Coronary artery (tissue), 2 donors: ENCODE results near the gene BPNT1.
"Not testable (repeated sequence)": the region's sequence is repeated elsewhere in the genome, so short reads cannot be mapped to it uniquely, and the experiment has no call there.

ENCODE experiments used
- DNase-seq: peaks from one replicate; pipeline ENCODE4 v3.0.0-alpha.2; 2017; ENCODE audit warnings: low spot score
- H3K27ac ChIP-seq, 2 donors: fragments of 200-600 bp; sonication (generic); one replicate each; pipeline ENCODE4 v1.5.1; 2016 to 2019
- H3K4me3 ChIP-seq: fragments of 200-600 bp; sonication (generic); 2 replicates; pipeline ENCODE4 v1.5.1; 2016; ENCODE audit warnings: mild to moderate bottlenecking, moderate library complexity
- TF ChIP-seq, protein P1 (sequence below): fragments of 200-600 bp; sonication (generic); IDR thresholded peaks from one replicate; pipeline ENCODE4 v1.5.1; 2019; ENCODE audit warnings: antibody characterized with exemption

BPNT1 gene

DNA sequence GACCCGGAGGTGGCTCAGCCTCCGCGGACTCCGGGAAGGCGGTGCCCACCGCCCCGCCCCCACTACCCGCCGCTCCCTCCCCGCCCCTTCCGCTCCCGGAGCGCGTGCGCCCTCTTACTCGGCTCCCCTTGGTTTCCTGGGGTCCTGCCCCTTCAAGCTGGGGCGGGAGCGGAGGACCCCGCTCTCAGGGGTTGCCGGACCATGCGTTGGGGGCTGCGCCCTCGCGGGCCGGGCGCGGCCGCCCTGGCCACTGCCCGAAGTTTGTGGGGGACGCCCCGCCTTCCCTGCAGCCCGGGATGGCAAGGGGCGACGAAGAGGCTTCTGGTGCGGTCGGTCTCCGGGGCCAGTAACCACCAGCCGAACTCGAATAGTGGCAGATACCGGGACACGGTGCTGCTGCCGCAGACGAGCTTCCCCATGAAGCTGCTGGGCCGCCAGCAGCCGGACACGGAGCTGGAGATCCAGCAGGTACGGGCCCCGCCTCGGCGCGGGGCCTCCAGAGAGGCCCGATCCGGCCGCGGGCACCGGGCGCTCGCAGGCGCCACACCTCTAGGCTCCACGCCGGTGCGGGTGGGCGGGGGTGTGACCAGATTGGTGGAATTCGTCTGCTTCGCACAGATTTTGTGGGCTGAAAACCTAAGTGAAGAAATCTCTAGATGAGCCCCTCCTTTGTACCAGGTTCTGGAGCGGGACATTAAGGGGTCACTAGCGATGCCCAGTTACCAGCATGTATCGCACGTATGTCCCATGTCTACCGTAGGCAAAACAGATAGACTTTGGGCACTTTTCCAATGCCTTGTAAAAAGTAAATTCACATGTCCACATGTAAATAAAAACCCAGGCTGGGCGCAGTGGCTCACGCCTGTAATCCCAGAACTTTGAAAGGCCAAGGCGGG lies 4.7 kb upstream of the BPNT1 start, which contains the start of gene IARS2:
IARS2 (plus strand) TSS at position 117 of the 896 bp plus-strand sequence; CDS start at position 202, 85 bp downstream.
- Histone ChIP-seq H3K27ac (peak within 1 kb of the TSS; percentile 80 to 86), H3K4me3 (peak within 1 kb of the TSS; percentile 85)
- TF ChIP-seq, protein P1, sequence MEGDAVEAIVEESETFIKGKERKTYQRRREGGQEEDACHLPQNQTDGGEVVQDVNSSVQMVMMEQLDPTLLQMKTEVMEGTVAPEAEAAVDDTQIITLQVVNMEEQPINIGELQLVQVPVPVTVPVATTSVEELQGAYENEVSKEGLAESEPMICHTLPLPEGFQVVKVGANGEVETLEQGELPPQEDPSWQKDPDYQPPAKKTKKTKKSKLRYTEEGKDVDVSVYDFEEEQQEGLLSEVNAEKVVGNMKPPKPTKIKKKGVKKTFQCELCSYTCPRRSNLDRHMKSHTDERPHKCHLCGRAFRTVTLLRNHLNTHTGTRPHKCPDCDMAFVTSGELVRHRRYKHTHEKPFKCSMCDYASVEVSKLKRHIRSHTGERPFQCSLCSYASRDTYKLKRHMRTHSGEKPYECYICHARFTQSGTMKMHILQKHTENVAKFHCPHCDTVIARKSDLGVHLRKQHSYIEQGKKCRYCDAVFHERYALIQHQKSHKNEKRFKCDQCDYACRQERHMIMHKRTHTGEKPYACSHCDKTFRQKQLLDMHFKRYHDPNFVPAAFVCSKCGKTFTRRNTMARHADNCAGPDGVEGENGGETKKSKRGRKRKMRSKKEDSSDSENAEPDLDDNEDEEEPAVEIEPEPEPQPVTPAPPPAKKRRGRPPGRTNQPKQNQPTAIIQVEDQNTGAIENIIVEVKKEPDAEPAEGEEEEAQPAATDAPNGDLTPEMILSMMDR: no peak
- peak; percentile 89 for DNase-seq

DNA sequence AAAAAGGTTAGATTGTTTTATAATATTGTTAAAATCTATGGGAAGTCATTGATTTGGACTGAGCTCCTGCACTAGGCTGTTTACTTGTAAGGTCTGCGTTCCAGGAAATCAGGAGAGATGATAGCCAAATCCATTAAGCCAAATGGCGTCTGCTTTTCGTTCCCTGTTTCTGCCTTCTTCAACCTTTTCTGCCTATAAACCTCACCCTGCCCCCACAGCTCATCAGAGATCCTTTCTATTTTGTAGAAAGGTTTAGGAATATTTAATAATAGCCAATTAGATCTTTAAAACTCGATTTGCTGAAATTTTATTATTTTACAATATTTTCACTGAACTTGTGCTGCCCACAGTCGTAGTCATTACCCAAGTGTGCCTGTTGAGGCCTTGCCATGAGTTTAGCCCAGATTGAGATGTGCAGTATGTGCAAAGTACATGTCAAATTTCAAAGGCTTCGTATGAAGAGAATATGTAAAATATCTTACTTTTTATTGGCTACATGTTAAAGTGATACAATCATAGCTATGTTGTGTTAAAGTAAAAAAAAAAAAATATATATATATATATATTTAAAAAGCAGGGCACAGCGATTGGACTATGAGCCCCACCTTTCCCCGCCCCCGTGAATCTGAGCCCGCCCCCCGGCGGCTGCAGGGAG lies 3.9 kb upstream of the BPNT1 start:
- TF ChIP-seq, protein P1: no peak
- Histone ChIP-seq H3K27ac (peak overlapping the region; percentile 80 to 86), H3K4me3 (peak overlapping the region; percentile 85)
- no peak for DNase-seq

DNA sequence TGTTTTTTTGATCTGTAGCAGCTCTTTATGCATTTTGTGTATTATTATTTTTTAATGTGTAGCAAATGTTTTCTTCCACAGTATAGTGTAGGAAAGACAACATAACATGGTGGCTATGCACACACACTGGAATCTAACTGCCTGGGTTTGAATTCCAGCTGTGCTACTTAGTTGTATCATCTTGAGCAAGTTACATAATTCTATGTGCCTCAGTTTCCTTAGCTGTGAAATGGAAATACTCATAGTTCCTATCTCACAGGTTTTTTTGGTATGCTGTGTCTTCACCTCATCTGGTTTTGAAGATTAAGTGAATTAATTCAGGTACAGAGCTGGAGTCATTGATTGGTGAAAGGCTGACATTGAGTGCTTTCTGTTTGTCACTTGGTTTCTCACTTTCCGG lies 3.1 kb upstream of the BPNT1 start:
- TF ChIP-seq, protein P1: no peak
- Histone ChIP-seq H3K27ac (no peak overlapping the region), H3K4me3 (no peak overlapping the region)
- no peak for DNase-seq

DNA sequence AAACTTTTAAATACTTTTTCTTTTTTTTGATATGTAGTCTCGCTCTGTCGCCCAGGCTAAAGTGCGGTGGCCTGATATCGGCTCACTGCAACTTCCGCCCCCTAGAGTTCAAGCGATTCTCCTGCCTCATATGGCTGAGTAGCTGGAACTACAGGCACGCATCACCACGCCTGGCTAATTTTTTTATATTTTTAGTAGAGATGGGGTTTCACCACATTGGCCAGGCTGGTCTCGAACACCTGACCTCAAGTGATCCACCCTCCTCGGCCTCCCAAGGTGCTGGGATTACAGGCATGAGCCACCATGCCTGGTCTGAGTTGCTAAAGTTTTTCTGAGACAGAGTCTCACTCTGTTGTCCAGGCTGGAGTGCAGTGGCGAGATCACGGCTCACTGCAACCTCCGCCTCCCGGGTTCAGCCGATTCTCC lies 3.3 kb downstream of the BPNT1 start:
- not testable (repeated sequence) for DNase-seq

DNA sequence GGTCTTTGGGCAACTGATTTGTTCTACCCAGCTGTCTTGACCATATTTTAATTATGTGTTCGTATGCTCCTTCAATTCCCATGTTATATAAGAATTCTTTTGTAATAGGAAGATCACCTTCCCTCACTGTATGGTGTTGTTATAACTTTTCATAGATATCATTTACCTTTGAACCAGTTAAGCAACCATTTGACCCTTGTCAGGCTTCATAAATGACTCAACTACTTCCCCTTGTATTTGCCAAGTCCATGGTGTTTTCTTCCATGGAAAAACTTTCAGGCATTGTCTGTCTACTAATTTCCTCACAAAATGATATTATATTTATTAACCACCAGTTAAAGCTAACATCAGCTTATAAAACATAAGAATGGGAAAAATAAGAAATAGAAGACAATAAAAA lies 5.1 kb downstream of the BPNT1 start:
- Histone ChIP-seq H3K4me3 (no peak overlapping the region), H3K27ac (no peak overlapping the region)
- TF ChIP-seq, protein P1: no peak
- no peak for DNase-seq

More for the DNA sequence above, 3.3 kb downstream of the BPNT1 start:
- not testable (repeated sequence) for H3K4me3 ChIP-seq, H3K27ac ChIP-seq

DNA sequence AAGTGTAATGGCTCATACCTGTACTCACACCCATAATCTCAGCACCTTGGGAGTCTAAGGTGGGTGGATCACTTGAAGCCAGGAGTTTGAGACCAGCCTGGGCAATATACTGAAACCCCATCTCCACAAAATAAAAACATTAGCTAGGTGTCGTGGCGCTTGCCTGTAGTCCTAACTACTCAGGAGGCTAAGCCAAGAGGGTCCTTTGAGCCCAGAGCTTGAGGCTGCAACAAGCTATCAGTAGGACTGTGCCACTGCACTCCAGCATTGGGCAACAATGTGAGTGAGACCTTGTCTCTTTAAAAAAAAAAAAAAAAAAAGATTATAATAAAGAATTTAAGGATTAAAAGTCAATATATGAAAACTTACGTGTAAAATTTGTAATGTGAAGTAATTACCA lies 11.7 kb downstream of the BPNT1 start:
- no peak for DNase-seq
- TF ChIP-seq, protein P1: no peak
- no peak overlapping the region for H3K27ac ChIP-seq
- H3K4me3 ChIP-seq: no peak overlapping the region

DNA sequence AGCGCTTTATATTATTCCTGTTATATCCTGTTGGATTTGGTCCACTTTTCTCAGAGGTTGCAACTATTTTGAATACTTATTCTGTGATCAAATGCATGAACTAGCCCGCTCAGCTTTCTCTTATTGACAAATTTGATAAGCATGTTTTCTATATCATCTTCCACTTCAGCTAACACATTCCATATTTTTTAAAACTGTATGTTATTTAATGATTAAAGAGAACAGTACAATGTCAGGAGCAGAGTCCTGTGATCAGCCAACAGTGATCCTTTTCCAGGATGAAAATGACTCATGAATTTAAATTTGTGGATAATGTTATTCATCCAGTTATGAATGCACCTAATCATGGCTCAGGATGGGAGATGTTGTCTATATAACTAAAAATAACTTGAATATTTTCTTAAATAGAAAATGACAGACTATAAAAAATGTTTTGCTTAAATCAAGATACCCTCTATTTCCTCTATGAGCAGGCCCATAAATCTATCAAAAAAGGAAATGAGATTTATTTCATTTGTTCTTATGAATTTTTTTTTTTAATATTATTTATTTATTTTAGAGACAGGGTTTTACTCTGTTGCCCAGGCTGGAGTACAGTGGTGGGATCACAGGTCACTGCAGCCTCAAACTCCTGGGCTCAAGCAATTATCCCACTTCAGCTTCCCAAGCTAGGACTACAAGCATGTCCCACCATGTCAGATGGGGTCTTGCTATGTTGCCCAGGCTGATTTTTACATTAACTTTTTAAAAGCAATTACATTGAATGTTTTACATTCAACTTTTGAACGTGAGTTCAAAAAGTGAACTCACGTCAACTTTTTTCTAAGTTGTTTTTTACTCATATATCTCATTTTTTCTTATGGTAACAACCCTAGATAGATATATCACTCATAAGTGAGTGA lies 12.5 kb downstream of the BPNT1 start:
- DNase-seq: no peak
- TF ChIP-seq, protein P1: no peak
- Histone ChIP-seq H3K4me3 (no peak overlapping the region), H3K27ac (no peak overlapping the region)
